AG09319 (cell line): ENCODE data around the gene GAS6.

Experiments
- DNase-seq: peaks from one replicate; pipeline ENCODE4 v3.0.0-alpha.2; 2010; ENCODE audit warnings: low read depth; ENCODE audit errors: extremely low read depth
- CTCF ChIP-seq: IDR thresholded peaks from 2 replicates; pipeline ENCODE4 v1.5.1; 2011; ENCODE audit warnings: low read depth, mild to moderate bottlenecking, inconsistent platforms, low read length, moderate library complexity

The GAS6 gene

DNA sequence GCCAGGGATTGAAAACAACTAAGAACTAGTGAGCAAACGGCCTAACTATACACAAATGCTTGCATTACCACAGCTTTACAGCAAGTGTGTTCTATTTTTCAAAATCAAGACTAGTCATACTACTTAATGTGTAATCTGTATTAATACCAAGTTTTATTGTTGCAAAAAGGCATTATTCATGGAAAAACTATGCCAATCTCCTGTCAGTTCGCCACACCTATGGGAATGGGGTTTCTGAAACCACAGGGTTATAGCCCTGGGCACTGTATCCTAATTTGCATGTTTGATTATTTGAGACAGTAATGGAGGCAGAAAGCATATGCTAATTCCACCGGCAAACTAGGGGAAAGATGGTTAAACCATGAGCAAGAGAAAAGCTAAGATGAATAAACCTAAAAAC lies 14.3 kb downstream of the GAS6 start:
- TF ChIP-seq CTCF: no peak
- DNase-seq: no peak

- no peak for TF ChIP-seq CTCF
- DNase-seq: no peak
Observed at GRCh38 chr13:113848431-113849260, 15.2 kb downstream of the GAS6 start.

- no peak for TF ChIP-seq CTCF
- DNase-seq: no peak
Observed at GRCh38 chr13:113848020-113848419, 15.9 kb downstream of the GAS6 start.

DNA sequence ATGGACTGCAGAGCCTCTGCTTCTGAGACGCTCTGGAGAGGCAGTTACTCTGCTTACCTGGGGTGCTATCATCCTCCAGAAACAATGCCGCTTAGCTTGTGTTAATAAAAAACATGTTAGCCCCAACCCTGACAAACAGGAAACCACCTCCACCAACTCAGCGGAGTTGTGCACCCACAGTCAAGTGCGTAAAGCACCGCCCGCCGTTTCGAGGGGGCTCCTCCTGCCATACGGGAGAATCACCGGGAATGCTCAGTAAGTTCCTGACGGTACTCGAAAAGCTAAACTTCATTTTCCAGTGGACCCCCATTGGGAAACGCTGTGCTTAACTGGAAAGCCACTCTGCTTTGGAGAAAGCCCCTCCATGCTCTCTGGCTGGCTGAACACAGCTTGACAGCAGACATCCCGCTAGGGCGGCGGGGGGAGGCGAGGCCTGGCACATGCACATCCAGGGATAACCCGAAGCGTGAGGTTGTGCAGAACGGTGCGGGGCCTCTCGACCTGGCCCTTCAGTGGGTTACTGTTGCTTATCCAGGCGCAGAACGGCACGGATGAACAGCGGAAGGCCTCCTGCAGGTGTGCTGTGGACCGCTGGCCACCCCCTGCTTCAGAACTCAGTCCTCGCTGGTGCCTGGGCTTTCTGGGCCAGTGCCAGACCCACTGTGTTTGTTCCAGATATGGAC lies 17.1 kb downstream of the GAS6 start:
- no peak for TF ChIP-seq CTCF
- no peak for DNase-seq

- DNase-seq: no peak
- TF ChIP-seq CTCF: no peak
Observed at GRCh38 chr13:113845723-113846635, 17.9 kb downstream of the GAS6 start.

DNA sequence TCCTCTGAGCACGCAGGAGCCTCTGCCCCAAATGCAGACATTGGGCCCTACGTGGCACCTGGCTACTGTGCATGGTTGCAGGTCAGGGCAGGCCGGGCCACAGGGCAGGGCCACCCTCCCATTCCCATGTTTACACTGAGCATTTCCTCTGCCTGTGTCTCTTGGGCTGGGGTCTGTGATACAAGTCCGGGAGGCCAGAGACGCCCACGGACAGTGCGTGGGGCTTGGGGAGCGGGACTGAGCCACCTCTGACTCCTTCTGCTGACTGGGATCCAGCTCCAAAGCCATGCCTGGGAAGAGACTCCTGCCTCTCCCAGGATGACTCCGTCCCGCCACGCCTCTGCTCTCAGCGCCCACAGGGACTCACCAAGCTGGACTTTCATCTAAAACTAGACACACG lies 18.8 kb downstream of the GAS6 start:
- DNase-seq: no peak
- no peak for TF ChIP-seq CTCF
